Amniotic stem cell (primary cell): ENCODE measurements around the gene VKORC1L1.
"Not testable (repeated sequence)": the region's sequence is repeated elsewhere in the genome, so short reads cannot be mapped to it uniquely, and the experiment has no call there.

Source experiments
- DNase-seq: peaks from one replicate; lab custom pipeline; 2025; lab: John Stamatoyannopoulos, UW

Gene VKORC1L1

GRCh38 chr7:65872776-65873581, at the start of gene VKORC1L1:
Gene VKORC1L1 (plus strand): TSS chr7:65873074. CDS start chr7:65873372, 298 bp downstream.
- DNase-seq = peak; percentile 91

DNA sequence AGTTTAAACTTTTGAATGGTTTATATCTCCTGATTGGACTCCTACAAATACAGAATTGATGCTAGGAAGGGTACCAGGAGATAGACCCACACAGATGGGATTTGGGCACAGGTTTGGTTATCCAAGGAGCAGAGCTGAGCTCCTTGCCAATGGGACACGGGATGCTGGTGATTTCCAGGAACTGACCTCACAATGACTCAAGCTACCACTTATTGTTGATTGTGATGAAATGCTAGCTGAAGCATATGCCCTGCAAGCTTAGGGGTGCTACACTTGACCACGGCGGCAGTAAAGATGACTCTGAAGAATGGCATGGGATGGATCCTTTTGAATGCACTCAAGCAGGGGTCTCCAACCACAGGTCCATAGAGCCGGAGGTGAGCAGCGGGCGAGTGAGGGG, 45.5 kb upstream of the VKORC1L1 start:
- DNase-seq = no peak

GRCh38 chr7:65832281-65832680, 40.6 kb upstream of the VKORC1L1 start:
- DNase-seq = no peak

DNA sequence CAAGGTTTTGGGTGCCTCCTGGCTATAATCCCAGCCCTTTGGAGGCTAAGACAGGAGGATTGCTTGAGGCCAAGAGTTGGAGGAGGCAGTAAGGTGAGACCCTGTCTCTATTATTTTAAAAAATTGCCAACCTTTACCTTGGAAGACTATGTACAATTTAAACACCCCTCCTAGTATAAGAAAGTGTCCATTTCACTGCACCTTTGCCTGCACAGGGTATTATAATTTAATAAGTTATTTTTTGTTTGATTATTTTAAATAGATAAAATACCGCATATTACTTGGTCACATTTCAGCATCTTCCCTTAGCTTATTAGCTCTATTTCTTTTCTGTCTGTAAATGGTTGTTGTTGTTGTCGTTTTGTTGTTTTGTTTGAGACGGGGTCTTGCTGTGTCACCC, 36.2 kb upstream of the VKORC1L1 start:
- DNase-seq = not testable (repeated sequence)

GRCh38 chr7:65837541-65837956, 35.3 kb upstream of the VKORC1L1 start:
- DNase-seq = not testable (repeated sequence)

- no peak for DNase-seq
These were observed 33.0 kb upstream of the VKORC1L1 start for GRCh38 chr7:65839846-65840245.

DNA sequence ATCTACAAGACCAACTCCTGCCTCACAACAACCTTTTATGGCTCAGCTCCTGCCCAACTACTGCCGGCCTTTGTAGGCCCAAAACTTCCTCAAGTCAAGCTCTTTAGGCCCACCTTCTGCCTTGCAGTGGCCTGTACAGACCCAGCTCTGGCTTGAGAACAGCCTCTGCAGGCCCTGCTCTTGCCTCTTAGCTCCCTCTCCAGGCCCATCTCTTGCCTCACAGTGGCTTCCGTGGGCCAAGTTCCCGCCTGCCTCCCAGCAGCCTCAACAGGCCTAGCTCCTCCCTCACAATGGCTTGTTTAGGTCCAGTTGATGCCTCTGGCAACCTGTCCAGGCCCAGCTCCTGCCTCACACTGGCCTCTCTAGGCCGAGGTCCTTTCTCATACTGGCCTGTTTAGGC, 32.4 kb upstream of the VKORC1L1 start:
- no peak for DNase-seq

DNA sequence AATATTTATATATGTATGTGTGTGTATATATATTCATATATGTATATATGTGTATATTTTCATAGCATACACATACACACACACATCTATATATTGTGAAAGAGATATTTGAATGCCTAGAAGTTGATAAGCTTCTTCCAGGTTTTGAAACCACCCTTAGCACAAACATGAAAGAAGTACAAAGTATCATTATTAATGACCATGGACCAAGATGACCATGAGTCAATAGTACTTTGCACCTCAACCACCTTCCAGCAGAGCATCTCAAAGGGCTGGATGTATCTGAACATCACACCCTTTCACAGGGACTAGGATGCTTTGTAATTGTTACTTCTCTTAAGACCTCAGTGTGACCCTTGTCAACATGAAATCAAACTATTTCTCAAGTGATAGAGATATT, 29.3 kb upstream of the VKORC1L1 start:
- not testable (repeated sequence) for DNase-seq

GRCh38 chr7:65846008-65846570, 26.8 kb upstream of the VKORC1L1 start:
- DNase-seq = no peak

DNA sequence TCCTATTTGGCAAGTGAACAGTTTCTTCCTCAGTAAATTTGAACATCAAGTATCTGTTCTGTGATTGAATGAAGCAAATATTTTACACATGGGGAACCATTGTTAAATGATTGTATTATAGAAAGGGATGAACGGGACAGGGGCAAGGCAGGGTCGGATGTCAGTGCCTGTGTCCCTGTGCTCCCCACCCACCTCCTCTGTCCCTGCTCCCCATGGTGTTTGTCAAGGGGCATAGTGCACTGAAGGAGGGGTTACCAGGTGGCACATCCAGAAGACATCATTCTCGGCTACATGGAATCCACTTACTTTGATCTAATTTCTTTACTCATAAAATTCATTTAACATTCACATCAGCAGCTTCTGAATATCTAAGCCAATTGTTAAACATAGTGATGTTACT, 19.4 kb upstream of the VKORC1L1 start:
- DNase-seq = not testable (repeated sequence)

DNA sequence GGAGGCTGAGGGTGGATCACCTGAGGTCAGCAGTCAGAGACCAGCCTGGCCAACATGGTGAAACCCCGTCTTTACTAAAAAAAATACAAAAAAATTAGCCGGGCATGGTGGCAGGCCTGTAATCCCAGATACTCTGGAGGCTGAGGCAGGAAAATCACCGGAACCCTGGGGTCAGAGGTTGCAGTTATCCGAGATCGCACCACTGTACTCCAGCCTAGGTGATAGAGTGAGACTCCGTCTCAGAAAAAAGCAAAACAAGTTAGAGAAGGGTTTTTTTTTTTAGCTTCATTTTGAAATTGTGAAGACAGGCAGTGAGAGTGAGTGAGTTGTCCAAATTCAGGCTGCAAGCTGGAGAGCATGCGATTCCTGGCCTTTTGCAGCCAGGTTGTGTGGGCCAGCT, 19.0 kb upstream of the VKORC1L1 start:
- DNase-seq = not testable (repeated sequence)

DNA sequence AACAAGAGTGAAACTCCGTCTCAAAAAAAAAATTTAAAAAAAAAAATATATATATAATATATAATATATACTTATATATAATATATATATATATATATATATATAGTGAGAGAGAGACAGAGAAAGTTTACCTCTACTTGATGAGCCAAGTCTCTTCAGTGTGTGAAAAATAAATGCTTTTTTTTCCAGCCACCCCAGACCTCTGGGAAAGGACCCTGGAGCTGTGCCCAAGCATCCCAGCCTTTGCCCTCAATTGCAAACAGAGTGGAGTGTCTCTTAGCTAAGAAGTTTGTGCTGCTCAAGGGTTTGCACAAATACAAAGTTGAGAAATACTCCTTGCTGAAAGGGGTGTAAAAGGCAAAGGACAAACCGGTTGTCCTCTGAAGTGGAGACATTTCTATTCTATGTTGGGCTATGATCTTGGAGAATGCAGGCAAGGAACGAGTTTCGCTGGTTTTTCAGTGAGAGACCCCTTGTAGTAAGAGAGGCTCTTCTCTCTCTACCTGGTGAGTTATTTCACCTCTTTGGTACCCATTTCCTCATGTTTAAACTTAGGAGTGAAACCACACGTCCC, 15.5 kb upstream of the VKORC1L1 start:
- DNase-seq = not testable (repeated sequence)

DNA sequence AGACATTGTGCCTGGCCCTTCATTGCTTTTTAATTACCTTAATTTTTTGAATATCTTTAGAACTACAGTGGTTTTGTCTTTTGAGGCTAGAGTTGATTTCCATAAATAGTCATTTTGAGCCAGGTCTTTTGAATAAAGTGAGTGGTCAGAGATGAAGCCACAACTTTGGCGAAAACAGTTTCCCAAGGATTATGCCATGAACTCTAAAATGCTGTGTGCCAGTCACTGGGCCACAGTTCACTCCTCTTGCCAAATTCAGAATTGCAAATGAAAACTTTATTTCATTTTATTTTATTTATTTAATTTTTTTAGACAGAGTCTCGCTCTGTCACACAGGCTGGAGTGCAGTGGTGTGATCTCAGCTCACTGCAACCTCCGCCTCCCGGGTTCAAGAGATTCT, 14.2 kb upstream of the VKORC1L1 start:
- DNase-seq = not testable (repeated sequence)

DNA sequence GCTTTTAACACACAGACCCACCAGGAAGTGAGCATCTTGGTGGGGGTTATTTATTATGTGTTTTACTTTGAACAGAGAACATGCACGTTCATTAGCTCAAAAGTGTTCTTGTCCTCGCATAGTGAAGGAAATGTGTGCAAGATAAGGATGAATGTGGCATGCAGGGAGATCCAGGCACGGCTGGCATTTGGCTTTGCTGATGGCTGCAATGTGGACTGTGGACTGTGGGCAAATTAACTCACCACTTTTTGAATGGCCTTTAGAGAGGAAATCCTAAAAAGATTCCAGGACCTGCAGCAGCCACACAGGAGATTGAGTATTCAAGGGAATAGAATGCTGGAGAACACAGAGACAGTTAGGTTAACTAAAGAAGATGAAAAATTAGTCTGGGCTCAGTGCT, 6.6 kb upstream of the VKORC1L1 start:
- not testable (repeated sequence) for DNase-seq

GRCh38 chr7:65867681-65868080, 5.2 kb upstream of the VKORC1L1 start:
- not testable (repeated sequence) for DNase-seq

DNA sequence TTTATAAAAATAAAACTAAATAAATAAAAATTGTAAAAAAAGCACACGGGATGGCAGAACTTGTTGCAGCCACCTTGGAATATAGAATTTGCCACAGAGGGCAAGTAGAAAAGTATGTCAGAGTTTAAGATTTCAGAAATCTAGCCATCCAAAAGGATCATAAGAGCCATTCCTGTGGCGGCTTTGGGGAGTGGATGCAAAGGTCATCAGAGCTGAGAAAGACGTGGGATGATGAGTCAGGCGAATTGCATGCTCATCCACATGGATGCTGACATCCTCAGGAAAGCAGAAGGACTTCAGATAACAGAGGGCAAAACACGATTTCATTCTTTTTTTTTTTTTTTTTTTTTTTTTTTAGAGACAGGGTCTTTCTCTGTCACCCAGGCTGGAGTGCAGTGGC, 3.6 kb upstream of the VKORC1L1 start:
- DNase-seq = peak; percentile 7

DNA sequence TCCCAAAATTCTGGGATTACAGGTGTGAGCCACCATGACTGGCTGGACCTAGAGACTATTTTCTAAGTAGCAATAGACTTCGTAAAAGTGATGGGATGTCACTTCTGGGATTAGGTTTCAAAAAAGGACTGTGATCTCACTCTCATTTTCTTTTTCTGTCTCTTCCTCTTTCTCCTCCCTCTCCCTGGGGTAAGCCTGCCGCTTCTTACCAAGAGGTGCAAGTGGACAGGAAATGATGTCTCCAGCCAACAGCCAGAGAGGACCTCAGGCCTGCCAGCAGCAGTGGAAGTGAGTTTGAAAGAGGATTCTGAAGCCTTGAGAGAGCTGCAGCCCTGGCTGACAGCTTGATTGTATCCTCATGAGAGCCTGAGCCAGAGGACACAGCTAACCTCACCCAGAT, 1.4 kb upstream of the VKORC1L1 start:
- not testable (repeated sequence) for DNase-seq

- not testable (repeated sequence) for DNase-seq
These were observed 814 bp downstream of the VKORC1L1 start for GRCh38 chr7:65873582-65874193.

GRCh38 chr7:65875715-65876114, 2.8 kb downstream of the VKORC1L1 start:
- DNase-seq = not testable (repeated sequence)

- not testable (repeated sequence) for DNase-seq
These were observed 6.6 kb downstream of the VKORC1L1 start for GRCh38 chr7:65879292-65880153.

DNA sequence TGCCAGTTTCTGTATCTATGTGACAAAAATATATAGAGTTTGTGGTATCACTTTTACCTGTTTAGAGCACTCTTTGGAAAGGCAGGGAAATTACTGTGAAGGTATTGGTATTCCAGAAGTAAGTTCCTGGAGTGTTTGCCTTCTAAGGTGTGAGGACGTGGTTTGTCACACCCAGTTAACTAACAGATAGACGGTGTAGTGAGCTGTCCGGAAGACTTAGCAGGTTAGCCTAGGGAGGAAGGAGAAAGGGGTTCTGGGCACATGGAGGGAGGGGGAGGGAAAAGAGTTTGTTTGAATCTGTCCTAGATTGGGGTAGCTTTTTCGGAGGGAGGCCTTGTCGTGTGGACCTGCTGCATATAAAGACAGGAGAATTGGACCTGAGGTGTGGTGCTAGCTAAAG, 7.4 kb downstream of the VKORC1L1 start:
- not testable (repeated sequence) for DNase-seq

GRCh38 chr7:65884983-65885382, 12.1 kb downstream of the VKORC1L1 start:
- not testable (repeated sequence) for DNase-seq
